Activated T-cell treated with anti-CD3 and anti-CD28 coated beads for 24 hours (primary cell): ENCODE data around the gene CBLN1.
A peak's percentile ranks its signal among the peaks of the same experiment; 100 is the strongest.

ENCODE experiments used
- DNase-seq: peaks from one replicate; pipeline ENCODE4 v3.0.0-alpha.2; 2020; ENCODE audit warnings: low read depth

CBLN1 gene

GRCh38 chr16:49281480-49281842 is at the start of gene CBLN1:
CBLN1 (minus strand) TSS chr16:49281838; CDS start chr16:49281465, 373 bp downstream.
- DNase-seq: no peak

- no peak for DNase-seq
These were observed 49.0 kb upstream of the CBLN1 start for GRCh38 chr16:49330562-49331201.

- no peak for DNase-seq
These were observed 46.7 kb upstream of the CBLN1 start for GRCh38 chr16:49328325-49328724.

- DNase-seq: no peak
These were observed 45.8 kb upstream of the CBLN1 start for GRCh38 chr16:49327466-49327865.

- DNase-seq: no peak
These were observed 43.1 kb upstream of the CBLN1 start for GRCh38 chr16:49324703-49325102.

GRCh38 chr16:49315602-49316001 is 34.0 kb upstream of the CBLN1 start:
- DNase-seq: no peak

GRCh38 chr16:49312389-49312985 is 30.8 kb upstream of the CBLN1 start:
- DNase-seq: no peak

- no peak for DNase-seq
These were observed 30.2 kb upstream of the CBLN1 start for GRCh38 chr16:49311823-49312222.

- DNase-seq: no peak
These were observed 25.5 kb upstream of the CBLN1 start for GRCh38 chr16:49307176-49307575.

- DNase-seq: no peak
These were observed 23.8 kb upstream of the CBLN1 start for GRCh38 chr16:49305406-49305805.

GRCh38 chr16:49292413-49292812 is 10.8 kb upstream of the CBLN1 start:
- no peak for DNase-seq

- DNase-seq: no peak
These were observed 5.9 kb upstream of the CBLN1 start for GRCh38 chr16:49287572-49287971.

GRCh38 chr16:49284962-49285361 is 3.3 kb upstream of the CBLN1 start:
- DNase-seq: no peak

- DNase-seq: no peak
These were observed 1.9 kb upstream of the CBLN1 start for GRCh38 chr16:49283376-49284049.

- no peak for DNase-seq
These were observed 1.2 kb upstream of the CBLN1 start for GRCh38 chr16:49282690-49283375.

GRCh38 chr16:49281843-49282642 is 405 bp upstream of the CBLN1 start:
- DNase-seq: peak; percentile 38

- DNase-seq: no peak
These were observed 732 bp downstream of the CBLN1 start for GRCh38 chr16:49280841-49281371.

GRCh38 chr16:49280105-49280741 is 1.4 kb downstream of the CBLN1 start:
- no peak for DNase-seq

- no peak for DNase-seq
These were observed 2.5 kb downstream of the CBLN1 start for GRCh38 chr16:49278944-49279725.

GRCh38 chr16:49278567-49278827 is 3.1 kb downstream of the CBLN1 start:
- DNase-seq: no peak
